Measurements from ENCODE around the gene RBM38.

- TF ChIP-seq IRF4 (IDR thresholded peaks at IDR 0.05; ENCODE audit: low read depth, low read length): no peak
- TF ChIP-seq FOXM1 (IDR thresholded peaks at IDR 0.05; ENCODE audit: low read depth, low read length): no peak
- TF ChIP-seq REST (IDR thresholded peaks at IDR 0.05; ENCODE audit: low read depth, low read length): no peak
- TF ChIP-seq MLLT1 (IDR thresholded peaks at IDR 0.05): no peak
- no peak for TF ChIP-seq CTCF (IDR thresholded peaks at IDR 0.05 in 2 of 3, conservative IDR thresholded peaks at IDR 0.05 in 1 of 3; ENCODE audit: control insufficient read depth in 2 of 3, extremely low read depth in 1 of 3, insufficient read depth in 1 of 3, low read depth in 3 of 3, low read length in 3 of 3)
- no peak for TF ChIP-seq EZH2 (IDR thresholded peaks at IDR 0.05; ENCODE audit: borderline replicate concordance, control insufficient read depth, low read depth, low read length)
- TF ChIP-seq POLR2A (IDR thresholded peaks at IDR 0.05; ENCODE audit: low read depth, low read length): no peak; the same call in 1 of the 2 replicates
- no peak for TF ChIP-seq POLR2AphosphoS5 (IDR thresholded peaks at IDR 0.05; ENCODE audit: low read length)
- no peak for TF ChIP-seq HCFC1 (IDR thresholded peaks at IDR 0.05; ENCODE audit: low read length)
Measured at GRCh38 chr20:57404006-57404405, 12.8 kb downstream of the RBM38 start.

Data from GM12878 (cell line).